GM10248 (cell line): Measurements from ENCODE around the gene DCUN1D4.

Experiments used
- CTCF ChIA-PET: fragments of 300-600 bp; sonication (Branson Sonifier 250); formaldehyde crosslinking; extraction: SDS; loops from one replicate; lab custom pipeline; 2021; ENCODE audit warnings: antibody characterized with exemption; lab: Yijun Ruan, JAX
- POLR2A ChIA-PET: fragments of 350-650 bp; sonication (Branson Sonifier 250); formaldehyde crosslinking; extraction: SDS; loops from one replicate; lab custom pipeline; 2020; ENCODE audit warnings: antibody characterized with exemption; lab: Yijun Ruan, JAX
- DNase-seq: peaks from one replicate; pipeline ENCODE4 v3.0.0; 2012; ENCODE audit errors: extremely low spot score
- CTCF ChIP-seq: IDR thresholded peaks from 2 replicates; pipeline ENCODE4 v1.5.1; 2012; ENCODE audit warnings: mild to moderate bottlenecking, low read depth; ENCODE audit errors: extremely low read depth, missing control alignments, control extremely low read depth

DCUN1D4 gene

GRCh38 chr4:51965862-51966261, 122.9 kb downstream of the DCUN1D4 start:
- ChIA-PET POLR2A (no interaction called here), CTCF (no interaction called here)
- DNase-seq: no peak
- no peak for TF ChIP-seq CTCF
